CD14-positive monocyte (primary cell): Measurements from ENCODE around the gene GRB7. TPM values are rescaled to one million over a fixed set of nuclear protein-coding genes. Genes with fewer than 3 reads are reported as not detected.
A peak's percentile ranks its signal among the peaks of the same experiment; 100 is the strongest.

Experiments used
- DNase-seq, 3 donors: peaks; one replicate each; pipeline ENCODE4 v3.0.0-alpha.2; 2011 to 2022
- H2AFZ ChIP-seq: 2 replicates; pipeline ENCODE4 v1.6.0; 2012; ENCODE audit warnings: mild to moderate bottlenecking, low read depth, low read length, inconsistent platforms; ENCODE audit not compliant: insufficient read depth, poor library complexity, severe bottlenecking
- H3K27ac ChIP-seq, 2 donors: 1 replicate in 1 of 2; 2 replicates in 1 of 2; pipeline ENCODE4 v1.5.1; 2012 to 2013; ENCODE audit warnings: low read length in 2 of 2, control low read depth in 1 of 2, inconsistent platforms in 1 of 2, low read depth in 1 of 2, mild to moderate bottlenecking in 1 of 2
- H3K27me3 ChIP-seq, 2 donors: one replicate each; pipeline versions ENCODE4 v1.6.0 to v1.6.1; 2011 to 2013; ENCODE audit warnings: low read length in 2 of 2; ENCODE audit not compliant: control insufficient read depth in 2 of 2, insufficient read depth in 2 of 2
- H3K36me3 ChIP-seq, 2 donors: replicated peaks in 1 of 2; 1 replicate in 1 of 2; 2 replicates in 1 of 2; pipeline versions ENCODE4 v1.5.1 to v1.6.1; 2012 to 2013; ENCODE audit warnings: low read length in 2 of 2, control low read depth in 1 of 2, inconsistent platforms in 1 of 2, mild to moderate bottlenecking in 1 of 2; ENCODE audit not compliant: insufficient read depth in 2 of 2, control insufficient read depth in 1 of 2
- H3K4me1 ChIP-seq, 2 donors: 1 replicate in 1 of 2; 2 replicates in 1 of 2; pipeline versions ENCODE4 v1.5.1 to v1.6.1; 2012 to 2013; ENCODE audit warnings: low read length in 2 of 2, control low read depth in 1 of 2, inconsistent platforms in 1 of 2, mild to moderate bottlenecking in 1 of 2, moderate library complexity in 1 of 2; ENCODE audit not compliant: insufficient read depth in 2 of 2, control insufficient read depth in 1 of 2
- H3K4me2 ChIP-seq: replicated peaks from 2 replicates; pipeline ENCODE3; 2012; ENCODE audit warnings: low read length, moderate library complexity, mild to moderate bottlenecking; ENCODE audit not compliant: poor library complexity, severe bottlenecking; ENCODE audit errors: extremely low read depth
- H3K4me3 ChIP-seq, 3 experiments: fragments of 200-600 bp in 1 of 3; sonication (generic) in 1 of 3; replicated peaks in 1 of 3; 1 replicate in 2 of 3; 2 replicates in 1 of 3; pipeline ENCODE4 v1.5.1; 2011 to 2013; ENCODE audit warnings: low read length in 3 of 3, mild to moderate bottlenecking in 3 of 3, control low read depth in 2 of 3, low read depth in 2 of 3, inconsistent platforms in 1 of 3, moderate library complexity in 1 of 3
- H3K79me2 ChIP-seq: 2 replicates; pipeline ENCODE4 v1.6.0; 2012; ENCODE audit warnings: mild to moderate bottlenecking, control low read depth, inconsistent platforms, low read length, moderate library complexity; ENCODE audit not compliant: insufficient read depth
- H3K9ac ChIP-seq: 2 replicates; pipeline ENCODE4 v1.6.0; 2017; ENCODE audit warnings: low read length, mild to moderate bottlenecking; ENCODE audit not compliant: insufficient read depth, poor library complexity, severe bottlenecking
- H3K9me3 ChIP-seq, 2 donors: replicated peaks in 1 of 2; 1 replicate in 1 of 2; 2 replicates in 1 of 2; pipeline versions ENCODE4 v1.5.1 to v1.6.1; 2012 to 2013; ENCODE audit warnings: low read length in 2 of 2, control low read depth in 1 of 2; ENCODE audit not compliant: control insufficient read depth in 1 of 2, insufficient read depth in 1 of 2
- H4K20me1 ChIP-seq: 2 replicates; pipeline ENCODE4 v1.6.0; 2012; ENCODE audit warnings: mild to moderate bottlenecking, low read length, control low read depth, moderate library complexity; ENCODE audit not compliant: insufficient read depth
- H3K27ac Mint-ChIP-seq, 7 donors: one replicate each; pipeline ENCODE4 v1.8.0; 2020; ENCODE audit warnings: mild to moderate bottlenecking in 7 of 7, mixed read lengths in 7 of 7, moderate library complexity in 6 of 7, inconsistent platforms in 2 of 7
- H3K27me3 Mint-ChIP-seq, 3 donors: one replicate each; pipeline ENCODE4 v1.8.0; 2021 to 2022; ENCODE audit warnings: low read depth in 3 of 3, mild to moderate bottlenecking in 3 of 3, mixed read lengths in 3 of 3, moderate library complexity in 3 of 3, inconsistent platforms in 1 of 3
- H3K36me3 Mint-ChIP-seq, 2 donors: one replicate each; pipeline ENCODE4 v1.8.0; 2020; ENCODE audit warnings: mixed read lengths in 2 of 2, inconsistent platforms in 1 of 2, mild to moderate bottlenecking in 1 of 2
- H3K4me1 Mint-ChIP-seq: one replicate; pipeline ENCODE4 v1.8.0; 2020; ENCODE audit warnings: mild to moderate bottlenecking, mixed read lengths
- H3K4me3 Mint-ChIP-seq, 2 donors: one replicate each; pipeline ENCODE4 v1.8.0; 2020; ENCODE audit warnings: mild to moderate bottlenecking in 2 of 2, mixed read lengths in 2 of 2, moderate library complexity in 1 of 2
- H3K9me3 Mint-ChIP-seq, 7 donors: one replicate each; pipeline ENCODE4 v1.8.0; 2020 to 2022; ENCODE audit warnings: mixed read lengths in 7 of 7, mild to moderate bottlenecking in 6 of 7, moderate library complexity in 6 of 7, inconsistent platforms in 2 of 7
- WGBS: methylation state at CpG from one replicate; pipeline ENCODE4 v1.1.5; 2013; ENCODE audit warnings: missing lambda C conversion rate; ENCODE audit not compliant: insufficient coverage; 5-methylcytosine and 5-hydroxymethylcytosine counted together
- intact Hi-C, 2 donors: fragments of 100-400 bp; cut with micrococcal nuclease; formaldehyde crosslinking; loops; one replicate each; pipeline versions ENCODE4 v1.15.0 to v1.15.1; 2023
- polyA plus RNA-seq, 3 donors: library from polyadenylated mRNA; depleted of rRNA in 1 of 3; unstranded in 2 of 3; stranded (reverse) in 1 of 3; fragments of 300-500 nt in 2 of 3; fragments of >200 nt in 1 of 3; fragmentation: Illumina TruSeq in 2 of 3; gene quantifications; 1 replicate in 2 of 3; 2 replicates in 1 of 3; pipeline ENCODE4 v1.2.3, GENCODE V29; 2012 to 2021
- TF ChIP-seq, protein P1 (sequence below): fragments of 200-600 bp; IDR thresholded peaks from one replicate; pipeline ENCODE4 v1.8.0; 2022; ENCODE audit warnings: antibody characterized with exemption, mild to moderate bottlenecking

Gene GRB7
- polyA plus RNA-seq, 3 donors, result not detected

DNA sequence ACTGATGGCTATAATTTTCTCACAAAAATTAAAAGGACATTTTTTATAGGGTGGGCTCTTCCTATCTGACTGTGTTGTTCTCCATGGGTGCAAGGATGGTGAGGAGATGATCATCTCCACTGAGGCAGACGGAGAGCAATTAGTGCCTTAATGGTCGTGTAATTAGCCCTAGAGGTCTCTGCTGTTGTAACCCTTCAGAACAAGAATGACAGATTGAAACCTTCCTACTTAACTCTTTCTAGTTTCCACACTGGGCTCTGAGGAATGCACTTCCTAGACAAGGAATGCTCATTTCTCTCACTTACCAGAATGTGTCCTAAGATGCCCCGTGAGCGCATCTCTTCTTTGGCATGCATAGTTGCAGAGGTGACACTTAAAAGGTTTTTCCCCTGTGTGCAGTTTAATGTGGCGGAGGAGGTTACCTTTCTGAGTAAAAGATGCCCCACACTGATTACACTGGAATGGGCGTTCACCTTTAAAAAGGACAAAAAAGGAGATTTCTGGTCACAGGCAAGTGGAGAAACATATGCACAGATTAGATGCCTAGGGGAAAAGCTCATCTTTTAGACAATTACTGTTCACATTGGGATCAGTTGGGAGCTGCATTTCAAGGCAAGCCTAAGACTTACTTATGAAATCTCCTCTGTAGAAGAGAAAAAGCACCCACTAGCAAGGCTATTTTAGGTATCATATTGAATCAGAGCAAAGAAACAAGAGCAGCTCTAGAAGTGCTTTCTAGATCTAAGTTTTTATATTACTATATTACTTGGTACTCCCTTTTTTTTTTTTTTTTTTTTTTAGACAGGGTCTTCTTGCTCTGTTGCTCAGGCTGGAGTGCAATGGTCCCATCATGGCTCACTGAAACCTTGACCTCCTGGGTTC is 53.6 kb downstream of the GRB7 start:
- Histone ChIP-seq H3K27me3 (peaks cover 32 to 47% of the 10 kb centered on the region in 2 donors), H3K79me2 (no peaks in the 10 kb centered on the region), H3K4me2 (no peak overlapping the region), H4K20me1 (no peaks in the 10 kb centered on the region), H3K9me3 (no peaks in the 10 kb centered on the region), H3K4me3 (no peak overlapping the region), H3K36me3 (no peaks in the 10 kb centered on the region), H3K4me1 (no peaks in the 10 kb centered on the region), H3K27ac (no peak overlapping the region), H2AFZ (no peak overlapping the region), H3K9ac (no peak overlapping the region)
- peaks cover 0 to 3% of the 10 kb centered on the region in 2 donors for H3K36me3 Mint-ChIP-seq
- WGBS, result 81% methylated on average over 5 of the region's 6 CpGs
- no peak overlapping the region for H3K27ac Mint-ChIP-seq
- no peaks in the 10 kb centered on the region for H3K4me1 Mint-ChIP-seq
- peaks cover 21 to 42% (median 30%) of the 10 kb centered on the region in 3 donors for H3K27me3 Mint-ChIP-seq
- no peaks in the 10 kb centered on the region for H3K9me3 Mint-ChIP-seq
- TF ChIP-seq, protein P1, sequence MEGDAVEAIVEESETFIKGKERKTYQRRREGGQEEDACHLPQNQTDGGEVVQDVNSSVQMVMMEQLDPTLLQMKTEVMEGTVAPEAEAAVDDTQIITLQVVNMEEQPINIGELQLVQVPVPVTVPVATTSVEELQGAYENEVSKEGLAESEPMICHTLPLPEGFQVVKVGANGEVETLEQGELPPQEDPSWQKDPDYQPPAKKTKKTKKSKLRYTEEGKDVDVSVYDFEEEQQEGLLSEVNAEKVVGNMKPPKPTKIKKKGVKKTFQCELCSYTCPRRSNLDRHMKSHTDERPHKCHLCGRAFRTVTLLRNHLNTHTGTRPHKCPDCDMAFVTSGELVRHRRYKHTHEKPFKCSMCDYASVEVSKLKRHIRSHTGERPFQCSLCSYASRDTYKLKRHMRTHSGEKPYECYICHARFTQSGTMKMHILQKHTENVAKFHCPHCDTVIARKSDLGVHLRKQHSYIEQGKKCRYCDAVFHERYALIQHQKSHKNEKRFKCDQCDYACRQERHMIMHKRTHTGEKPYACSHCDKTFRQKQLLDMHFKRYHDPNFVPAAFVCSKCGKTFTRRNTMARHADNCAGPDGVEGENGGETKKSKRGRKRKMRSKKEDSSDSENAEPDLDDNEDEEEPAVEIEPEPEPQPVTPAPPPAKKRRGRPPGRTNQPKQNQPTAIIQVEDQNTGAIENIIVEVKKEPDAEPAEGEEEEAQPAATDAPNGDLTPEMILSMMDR, result no peak
- no peak for DNase-seq
- intact Hi-C loops, result no loop called here
- H3K4me3 Mint-ChIP-seq, result peak overlapping the region in 1 of 2 donors; percentile 43

DNA sequence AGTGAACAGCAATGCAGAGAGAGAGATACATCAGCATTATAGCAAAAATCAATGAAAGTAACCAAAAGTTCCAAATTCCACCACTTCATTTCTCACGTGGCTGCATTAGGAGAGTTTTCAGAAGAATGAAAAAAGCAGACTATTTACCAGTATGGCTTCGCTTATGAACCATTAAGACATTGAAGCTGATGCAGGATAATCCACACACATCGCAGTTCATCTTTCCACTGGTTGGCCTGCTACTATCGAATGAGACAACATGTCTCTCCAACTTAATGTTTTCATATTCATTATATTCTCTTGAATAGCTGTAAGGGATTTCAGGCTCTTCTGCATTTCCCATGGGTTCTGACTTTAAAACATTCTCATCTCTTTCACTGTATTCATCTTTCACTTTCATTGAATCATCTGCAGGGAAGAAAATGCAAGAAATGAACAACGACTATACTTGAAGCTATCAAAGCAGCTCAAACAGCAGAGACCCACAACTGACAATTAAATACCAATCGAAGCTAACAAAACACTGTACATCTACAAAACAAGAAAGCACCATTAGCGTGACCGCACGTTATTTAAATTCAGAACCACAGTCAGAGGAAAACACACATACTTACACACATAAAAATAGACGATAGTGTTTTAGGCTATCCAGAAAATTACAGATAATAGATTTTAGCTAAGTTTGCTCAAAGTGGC is 54.9 kb downstream of the GRB7 start:
- Histone ChIP-seq H3K4me3 (no peak overlapping the region), H3K36me3 (no peaks in the 10 kb centered on the region)

More for the DNA sequence above, 54.9 kb downstream of the GRB7 start:
- no peaks in the 10 kb centered on the region for H3K4me1 ChIP-seq
- H3K79me2 ChIP-seq, result no peaks in the 10 kb centered on the region
- no peak overlapping the region for H3K27ac ChIP-seq
- H3K27ac Mint-ChIP-seq, result no peak overlapping the region
- no peaks in the 10 kb centered on the region for H3K4me1 Mint-ChIP-seq
- 100% methylated on average over 2 of the region's 10 CpGs for WGBS
- H3K4me2 ChIP-seq, result no peak overlapping the region
- H3K36me3 Mint-ChIP-seq, result no peaks in the 10 kb centered on the region
- H3K27me3 ChIP-seq, result peaks cover 25 to 37% of the 10 kb centered on the region in 2 donors
- no peak for DNase-seq
- H3K4me3 Mint-ChIP-seq, result peak overlapping the region in 1 of 2 donors; percentile 23
- no peak overlapping the region for H3K9ac ChIP-seq
- H4K20me1 ChIP-seq, result no peaks in the 10 kb centered on the region
- no peaks in the 10 kb centered on the region for H3K9me3 Mint-ChIP-seq
- no peak overlapping the region for H2AFZ ChIP-seq
- intact Hi-C loops, result no loop called here
- peaks cover 24 to 42% (median 26%) of the 10 kb centered on the region in 3 donors for H3K27me3 Mint-ChIP-seq
- TF ChIP-seq, protein P1, result no peak
- H3K9me3 ChIP-seq, result no peaks in the 10 kb centered on the region
